GM12878 (cell line): Measurements from ENCODE around the gene CADM3. TPM values are rescaled to one million over a fixed set of nuclear protein-coding genes. Genes with fewer than 3 reads are reported as not detected.

ENCODE experiments used
- ATF2 ChIP-seq: IDR thresholded peaks from 2 replicates; pipeline ENCODE4 v1.6.1; 2012; ENCODE audit warnings: low read length, inconsistent platforms
- ATF3 ChIP-seq: IDR thresholded peaks from 2 replicates; pipeline ENCODE4 v1.6.1; 2011; ENCODE audit warnings: low read depth, mild to moderate bottlenecking, low read length, moderate library complexity, borderline replicate concordance; ENCODE audit errors: extremely low read depth
- BCL11A ChIP-seq: IDR thresholded peaks from 2 replicates; pipeline ENCODE4 v1.6.1; 2011; ENCODE audit warnings: low read depth, low read length
- BCLAF1 ChIP-seq: fragments of 450-650 bp; IDR thresholded peaks from 2 replicates; pipeline ENCODE4 v1.6.1; 2017; ENCODE audit warnings: antibody characterized with exemption, mild to moderate bottlenecking, moderate library complexity
- CEBPB ChIP-seq, 2 experiments: fragments of 150-350 bp in 1 of 2; IDR thresholded peaks; 2 replicates each; pipeline ENCODE4 v1.6.1; 2012 to 2014; ENCODE audit warnings: low read depth in 2 of 2, low read length in 2 of 2, borderline replicate concordance in 1 of 2, inconsistent platforms in 1 of 2
- HDAC2 ChIP-seq: fragments of 200-600 bp; sonication (generic); IDR thresholded peaks from 2 replicates; pipeline ENCODE4 v1.6.1; 2017
- IKZF1 ChIP-seq: fragments of 450-650 bp; conservative IDR thresholded peaks from 2 replicates; pipeline ENCODE4 v1.6.1; 2017; ENCODE audit warnings: antibody characterized with exemption, mild to moderate bottlenecking
- KAT2A ChIP-seq: conservative IDR thresholded peaks from 2 replicates; pipeline ENCODE4 v1.6.1; 2011; ENCODE audit warnings: low read depth, low read length; ENCODE audit not compliant: control insufficient read depth
- LARP7 ChIP-seq: fragments of 450-650 bp; IDR thresholded peaks from 2 replicates; pipeline ENCODE4 v1.6.1; 2017; ENCODE audit warnings: mild to moderate bottlenecking
- NR2F1 ChIP-seq: fragments of 450-650 bp; conservative IDR thresholded peaks from 2 replicates; pipeline ENCODE4 v1.6.1; 2017; ENCODE audit warnings: mild to moderate bottlenecking
- PAX8 ChIP-seq: fragments of 450-650 bp; IDR thresholded peaks from 2 replicates; pipeline ENCODE4 v1.6.1; 2017; ENCODE audit warnings: mild to moderate bottlenecking, moderate library complexity
- PBX3 ChIP-seq: IDR thresholded peaks from 2 replicates; pipeline ENCODE4 v1.6.1; 2011; ENCODE audit warnings: mild to moderate bottlenecking, low read depth, low read length, moderate library complexity; ENCODE audit not compliant: insufficient replicate concordance
- RUNX3 ChIP-seq: IDR thresholded peaks from 2 replicates; pipeline ENCODE4 v1.6.1; 2012; ENCODE audit warnings: low read length, inconsistent platforms
- TCF3 ChIP-seq: IDR thresholded peaks from 2 replicates; pipeline ENCODE4 v1.6.1; 2012; ENCODE audit warnings: low read depth, mild to moderate bottlenecking, low read length, borderline replicate concordance; ENCODE audit not compliant: insufficient read depth
- ZBED1 ChIP-seq: IDR thresholded peaks from 2 replicates; pipeline ENCODE4 v1.6.1; 2016; ENCODE audit warnings: borderline replicate concordance
- ZBTB4 ChIP-seq: fragments of 450-650 bp; formaldehyde crosslinking; IDR thresholded peaks from 2 replicates; pipeline ENCODE4 v1.4.0; 2022; ENCODE audit warnings: mild to moderate bottlenecking, moderate library complexity
- ZNF592 ChIP-seq: fragments of 450-650 bp; IDR thresholded peaks from 2 replicates; pipeline ENCODE4 v1.6.1; 2017; ENCODE audit warnings: mild to moderate bottlenecking, moderate library complexity
- polyA plus RNA-seq, 11 experiments: library from polyadenylated mRNA; depleted of rRNA in 4 of 11; unstranded in 6 of 11; stranded (reverse) in 5 of 11; fragments of >200 nt; fragmentation: Nextera tagmentation in 4 of 11; fragmentation: Illumina TruSeq in 1 of 11; extraction: Ambion mirVana in 4 of 11; extraction: Trizol in 1 of 11; gene quantifications; 1 replicate in 1 of 11; 2 replicates in 10 of 11; pipeline versions ENCODE4 v1.2.1 to v1.2.3, GENCODE V29; 2011 to 2016; ENCODE audit warnings: inconsistent platforms in 2 of 11, missing spikeins in 2 of 11, low read depth in 1 of 11
- total RNA-seq, 4 experiments: library from RNA; depleted of rRNA in 3 of 4; stranded (reverse); fragments of >200 nt in 3 of 4; fragmentation: Illumina TruSeq in 1 of 4; extraction: Trizol in 1 of 4; gene quantifications; 2 replicates each; pipeline versions ENCODE4 v1.2.1 to v1.2.3, GENCODE V29; 2013 to 2021

The CADM3 gene
- total and polyA plus RNA-seq, 10 of the 15 experiments (the other 5 are each of a cell fraction or from before 2014, with no cell fraction given), result 0.04 to 0.37 TPM; not detected in 8

GRCh38 chr1:159122005-159122621, 49.3 kb upstream of the CADM3 start (continued):
- TF ChIP-seq ZNF592 (no peak), ZBED1 (no peak), ATF3 (no peak), IKZF1 (peak; percentile 83), NR2F1 (no peak; the same call in 1 of the 2 replicates), RUNX3 (peak; percentile 57), BCL11A (peak; percentile 76; the same call in 1 of the 2 replicates), KAT2A (no peak), LARP7 (no peak), PBX3 (peak; percentile 62), PAX8 (no peak), ZBTB4 (CRISPR knock-in tag) (no peak), TCF3 (no peak), BCLAF1 (no peak), ATF2 (peak; percentile 76), HDAC2 (no peak), CEBPB (IDR thresholded peaks at IDR 0.05; ENCODE audit: borderline replicate concordance in 1 of 2, low read depth in 2 of 2, low read length in 2 of 2) (no peak)
